ENCODE data around the gene TRIM27. TPM values are rescaled to one million over a fixed set of nuclear protein-coding genes. Genes with fewer than 3 reads are reported as not detected.
"Not testable (repeated sequence)": the region's sequence is repeated elsewhere in the genome, so short reads cannot be mapped to it uniquely, and the experiment has no call there.

The TRIM27 gene
- total RNA-seq, 1 donor from 2014 or later, result 49.9 TPM

DNA sequence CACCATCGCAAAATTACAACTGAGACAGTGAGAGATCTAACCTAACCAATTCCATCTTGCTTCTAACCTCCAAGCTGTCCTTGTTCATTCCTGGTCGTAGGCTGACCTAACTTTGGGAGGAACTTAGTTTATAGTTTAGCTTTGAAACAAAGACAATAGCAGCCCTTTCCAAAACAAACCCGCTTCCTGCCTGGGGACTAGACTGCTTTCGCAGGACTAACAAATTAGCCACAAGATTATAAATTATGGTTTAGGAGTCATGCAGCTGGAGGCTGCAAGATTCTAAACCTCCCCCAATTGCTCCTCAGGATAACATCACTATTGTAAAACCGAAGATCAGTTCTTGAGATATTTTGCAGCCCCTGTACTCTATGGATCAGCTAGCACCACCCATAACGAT, 63.2 kb downstream of the TRIM27 start:
- H3K27ac ChIP-seq, result no peak overlapping the region
- intact Hi-C loops (cut with DNase I), result no loop called here
- no peak overlapping the region for H3K4me3 ChIP-seq
- peaks cover 8% of the 10 kb centered on the region for H3K4me1 ChIP-seq
- no peaks in the 10 kb centered on the region for H3K36me3 ChIP-seq
- no peaks in the 10 kb centered on the region for H3K9me3 ChIP-seq
- TF ChIP-seq, protein P1, sequence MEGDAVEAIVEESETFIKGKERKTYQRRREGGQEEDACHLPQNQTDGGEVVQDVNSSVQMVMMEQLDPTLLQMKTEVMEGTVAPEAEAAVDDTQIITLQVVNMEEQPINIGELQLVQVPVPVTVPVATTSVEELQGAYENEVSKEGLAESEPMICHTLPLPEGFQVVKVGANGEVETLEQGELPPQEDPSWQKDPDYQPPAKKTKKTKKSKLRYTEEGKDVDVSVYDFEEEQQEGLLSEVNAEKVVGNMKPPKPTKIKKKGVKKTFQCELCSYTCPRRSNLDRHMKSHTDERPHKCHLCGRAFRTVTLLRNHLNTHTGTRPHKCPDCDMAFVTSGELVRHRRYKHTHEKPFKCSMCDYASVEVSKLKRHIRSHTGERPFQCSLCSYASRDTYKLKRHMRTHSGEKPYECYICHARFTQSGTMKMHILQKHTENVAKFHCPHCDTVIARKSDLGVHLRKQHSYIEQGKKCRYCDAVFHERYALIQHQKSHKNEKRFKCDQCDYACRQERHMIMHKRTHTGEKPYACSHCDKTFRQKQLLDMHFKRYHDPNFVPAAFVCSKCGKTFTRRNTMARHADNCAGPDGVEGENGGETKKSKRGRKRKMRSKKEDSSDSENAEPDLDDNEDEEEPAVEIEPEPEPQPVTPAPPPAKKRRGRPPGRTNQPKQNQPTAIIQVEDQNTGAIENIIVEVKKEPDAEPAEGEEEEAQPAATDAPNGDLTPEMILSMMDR (IDR thresholded peaks at IDR 0.05), result no peak
- H3K27me3 ChIP-seq, result no peaks in the 10 kb centered on the region
- ATAC-seq, result no peak
- DNase-seq, result no peak

DNA sequence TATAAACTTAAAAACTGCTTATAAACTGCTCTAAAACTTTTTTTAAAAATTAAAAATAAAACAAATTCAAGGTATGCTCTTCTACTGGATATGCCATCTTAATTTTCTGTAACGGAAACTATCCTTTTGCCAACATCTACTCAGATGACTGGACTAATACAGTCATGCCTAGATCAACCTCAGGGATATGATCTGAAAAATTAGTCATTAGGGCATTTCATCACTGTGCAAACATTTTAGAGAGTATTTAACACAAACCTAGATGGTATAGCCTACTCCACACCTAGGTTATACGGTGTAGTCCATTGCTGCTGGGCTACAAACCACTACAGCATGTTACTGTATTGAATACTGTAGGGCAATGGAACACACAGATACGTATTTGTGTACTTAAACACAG, 64.8 kb downstream of the TRIM27 start:
- no peaks in the 10 kb centered on the region for H3K36me3 ChIP-seq
- H3K4me1 ChIP-seq, result peaks cover under 1% of the 10 kb centered on the region
- no peak overlapping the region for H3K4me3 ChIP-seq
- DNase-seq, result no peak
- H3K27me3 ChIP-seq, result no peaks in the 10 kb centered on the region
- intact Hi-C loops (cut with DNase I), result no loop called here
- H3K9me3 ChIP-seq, result no peaks in the 10 kb centered on the region
- ATAC-seq, result no peak
- no peak overlapping the region for H3K27ac ChIP-seq
- TF ChIP-seq, protein P1 (IDR thresholded peaks at IDR 0.05), result no peak

DNA sequence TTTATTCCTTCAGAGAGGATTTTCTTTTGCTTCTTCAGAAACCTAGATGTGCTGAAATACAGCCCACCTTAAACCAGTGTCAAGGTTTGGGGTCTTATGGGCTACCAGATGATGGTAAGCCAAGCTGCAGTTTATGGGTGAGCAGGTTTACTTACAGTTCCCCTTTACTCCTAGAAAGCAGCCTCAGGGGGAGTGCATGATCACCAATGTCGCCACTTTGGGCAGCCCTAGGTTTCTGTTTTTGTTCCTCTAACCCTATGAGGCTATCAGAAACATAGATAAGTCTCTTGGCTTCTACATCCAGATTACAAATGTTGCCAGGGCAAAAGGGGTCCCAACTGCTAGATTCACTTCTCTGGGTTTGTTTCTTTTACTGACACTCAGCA, 67.2 kb downstream of the TRIM27 start:
- intact Hi-C loops (cut with DNase I), result no loop called here
- Histone ChIP-seq H3K4me3 (no peak overlapping the region), H3K27ac (no peak overlapping the region), H3K9me3 (no peaks in the 10 kb centered on the region), H3K36me3 (no peaks in the 10 kb centered on the region), H3K4me1 (no peaks in the 10 kb centered on the region), H3K27me3 (no peaks in the 10 kb centered on the region)
- TF ChIP-seq, protein P1 (IDR thresholded peaks at IDR 0.05), result no peak
- DNase-seq (no peak), ATAC-seq (no peak)

DNA sequence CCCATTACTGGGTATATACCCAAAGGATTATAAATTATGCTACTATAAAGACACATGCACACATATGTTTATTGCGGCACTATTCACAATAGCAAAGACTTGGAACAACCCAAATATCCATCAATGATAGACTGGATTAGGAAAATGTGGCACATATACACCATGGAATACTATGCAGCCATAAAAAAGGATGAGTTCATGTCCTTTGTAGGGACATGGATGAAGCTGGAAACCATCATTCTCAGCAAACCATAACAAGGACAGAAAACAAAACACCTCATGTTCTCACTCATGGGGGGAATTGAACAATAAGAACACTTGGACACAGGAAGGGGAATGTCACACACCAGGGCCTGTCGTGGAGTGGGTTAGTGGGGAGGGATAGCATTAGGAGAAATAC, 69.4 kb downstream of the TRIM27 start:
- ATAC-seq; H3K36me3 ChIP-seq; H3K4me3 ChIP-seq; H3K4me1 ChIP-seq; DNase-seq; H3K27me3 ChIP-seq; H3K27ac ChIP-seq; intact Hi-C loops (cut with DNase I); H3K9me3 ChIP-seq: not testable (repeated sequence)

Other genes starting within 250 kb of the TRIM27 start
- 1.8 TPM for gene ZNF311, start 81.3 kb upstream of the TRIM27 start, total RNA-seq
- gene OR2W1, start 121.2 kb upstream of the TRIM27 start, total RNA-seq, result not detected
- gene OR2B3, start 163.3 kb upstream of the TRIM27 start, total RNA-seq, result not detected
- gene OR2J1, start 175.5 kb upstream of the TRIM27 start, total RNA-seq, result not detected
- gene OR2J3, start 184.1 kb upstream of the TRIM27 start, total RNA-seq, result not detected
- gene OR2J2, start 246.9 kb upstream of the TRIM27 start, total RNA-seq, result not detected